ENCODE measurements around the gene MS4A7. TPM values are rescaled to one million over a fixed set of nuclear protein-coding genes. Genes with fewer than 3 reads are reported as not detected.

MS4A7 gene
- polyA plus RNA-seq, 1 of the 3 experiments (the other 2 are of a cell fraction): not detected

DNA sequence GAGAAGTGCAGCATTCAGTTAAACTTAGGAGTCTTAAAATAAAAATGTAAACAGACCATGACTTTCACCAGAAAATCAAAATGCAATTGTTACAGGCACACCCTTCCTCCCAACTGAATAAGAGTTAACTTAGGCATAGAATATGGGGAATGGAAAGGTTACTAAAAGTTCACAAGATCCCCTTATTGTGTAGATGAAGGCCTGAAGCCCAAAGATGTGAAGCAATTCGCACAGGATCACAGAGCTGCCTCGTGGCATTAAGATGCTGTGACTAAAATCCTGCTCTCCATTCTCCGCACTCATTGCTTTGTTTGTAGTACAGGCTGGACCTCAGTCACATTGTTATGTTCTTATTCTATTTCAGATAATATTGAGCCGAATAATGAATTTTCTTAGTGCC is 55.1 kb downstream of the MS4A7 start:
- no peak for DNase-seq
- H2AFZ ChIP-seq (ENCODE audit: low read depth): no peak overlapping the region
- CTCF ChIA-PET: no interaction called here

More for the DNA sequence above, 55.1 kb downstream of the MS4A7 start:
- no peaks in the 10 kb centered on the region for H3K9me2 ChIP-seq
- H3F3A ChIP-seq (replicated peaks; ENCODE audit: insufficient read depth): no peaks in the 10 kb centered on the region
- H3K36me3 ChIP-seq (replicated peaks in 1 of 2; ENCODE audit: control insufficient read depth in 1 of 2, insufficient read depth in 2 of 2, low read length in 1 of 2): no peaks in the 10 kb centered on the region
- no peaks in the 10 kb centered on the region for H3K79me2 ChIP-seq (ENCODE audit: insufficient read depth)
- H3K9me3 ChIP-seq: no peaks in the 10 kb centered on the region
- 3% methylated on average over 4 of the region's 4 CpGs for WGBS (ENCODE audit: low lambda C conversion rate)
- H3K4me3 ChIP-seq (ENCODE audit: low read depth in 2 of 2, low read length in 1 of 2): no peak overlapping the region
- no peak overlapping the region for H3K9ac ChIP-seq
- no peaks in the 10 kb centered on the region for H4K20me1 ChIP-seq (ENCODE audit: insufficient read depth)
- no peak overlapping the region for H3K27ac ChIP-seq (ENCODE audit: low read depth in 2 of 2, low read length in 1 of 2)
- H3K4me1 ChIP-seq (ENCODE audit: control insufficient read depth in 1 of 2, insufficient read depth in 2 of 2, low read depth in 1 of 2, low read length in 1 of 2): no peaks in the 10 kb centered on the region
- H3K4me2 ChIP-seq: no peak overlapping the region
- H3K27me3 ChIP-seq (ENCODE audit: insufficient read depth): peaks cover 6% of the 10 kb centered on the region; the same call in 1 of the 2 replicates
- POLR2A ChIA-PET: no interaction called here
- no peak for TF ChIP-seq EP300 (IDR thresholded peaks at IDR 0.05; ENCODE audit: borderline replicate concordance in 1 of 2, low read depth in 1 of 2, low read length in 1 of 2)
- no peak for TF ChIP-seq TCF12 (IDR thresholded peaks at IDR 0.05)
- TF ChIP-seq MXI1 (IDR thresholded peaks at IDR 0.05; ENCODE audit: low read depth, low read length): no peak
- TF ChIP-seq CHD2 (IDR thresholded peaks at IDR 0.05; ENCODE audit: low read length, partially characterized antibody): no peak
- no peak for TF ChIP-seq NRF1 (IDR thresholded peaks at IDR 0.05; ENCODE audit: low read depth, low read length)
- no peak for TF ChIP-seq POLR2AphosphoS5 (IDR thresholded peaks at IDR 0.05; ENCODE audit: low read depth, low read length)
- no peak for TF ChIP-seq JUND (IDR thresholded peaks at IDR 0.05)
- TF ChIP-seq RCOR1 (IDR thresholded peaks at IDR 0.05; ENCODE audit: low read length): no peak
- TF ChIP-seq, protein P1, sequence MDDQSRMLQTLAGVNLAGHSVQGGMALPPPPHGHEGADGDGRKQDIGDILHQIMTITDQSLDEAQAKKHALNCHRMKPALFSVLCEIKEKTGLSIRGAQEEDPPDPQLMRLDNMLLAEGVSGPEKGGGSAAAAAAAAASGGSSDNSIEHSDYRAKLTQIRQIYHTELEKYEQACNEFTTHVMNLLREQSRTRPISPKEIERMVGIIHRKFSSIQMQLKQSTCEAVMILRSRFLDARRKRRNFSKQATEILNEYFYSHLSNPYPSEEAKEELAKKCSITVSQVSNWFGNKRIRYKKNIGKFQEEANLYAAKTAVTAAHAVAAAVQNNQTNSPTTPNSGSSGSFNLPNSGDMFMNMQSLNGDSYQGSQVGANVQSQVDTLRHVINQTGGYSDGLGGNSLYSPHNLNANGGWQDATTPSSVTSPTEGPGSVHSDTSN (IDR thresholded peaks at IDR 0.05): no peak
- TF ChIP-seq MEF2A (IDR thresholded peaks at IDR 0.05; ENCODE audit: borderline replicate concordance, low read depth): no peak
- no peak for TF ChIP-seq FOXM1 (IDR thresholded peaks at IDR 0.05; ENCODE audit: low read depth)
- no peak for TF ChIP-seq RXRA (IDR thresholded peaks at IDR 0.05; ENCODE audit: borderline replicate concordance, low read depth)
- no peak for TF ChIP-seq RFX5 (IDR thresholded peaks at IDR 0.05; ENCODE audit: low read length)
- TF ChIP-seq, protein P2, sequence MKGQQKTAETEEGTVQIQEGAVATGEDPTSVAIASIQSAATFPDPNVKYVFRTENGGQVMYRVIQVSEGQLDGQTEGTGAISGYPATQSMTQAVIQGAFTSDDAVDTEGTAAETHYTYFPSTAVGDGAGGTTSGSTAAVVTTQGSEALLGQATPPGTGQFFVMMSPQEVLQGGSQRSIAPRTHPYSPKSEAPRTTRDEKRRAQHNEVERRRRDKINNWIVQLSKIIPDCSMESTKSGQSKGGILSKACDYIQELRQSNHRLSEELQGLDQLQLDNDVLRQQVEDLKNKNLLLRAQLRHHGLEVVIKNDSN (IDR thresholded peaks at IDR 0.05; ENCODE audit: borderline replicate concordance, low read depth): no peak
- TF ChIP-seq NFIC (IDR thresholded peaks at IDR 0.05; ENCODE audit: borderline replicate concordance): no peak
- no peak for TF ChIP-seq EZH2phosphoT487 (IDR thresholded peaks at IDR 0.05; ENCODE audit: borderline replicate concordance, low read depth)
- no peak for TF ChIP-seq SMC3 (IDR thresholded peaks at IDR 0.05; ENCODE audit: low read depth, low read length)
- no peak for TF ChIP-seq TAF1 (IDR thresholded peaks at IDR 0.05; ENCODE audit: borderline replicate concordance, low read depth, low read length)
- TF ChIP-seq YY1 (IDR thresholded peaks at IDR 0.05; ENCODE audit: low read depth): no peak

Other genes starting within 250 kb of the MS4A7 start
- gene MS4A6A, start 195.4 kb upstream of the MS4A7 start, polyA plus RNA-seq (2012; rRNA removed): not detected in 2 replicates
- gene MS4A4E, start 135.4 kb upstream of the MS4A7 start, polyA plus RNA-seq (2012; rRNA removed): not detected in 2 replicates
- gene MS4A4A, start 97.9 kb upstream of the MS4A7 start, polyA plus RNA-seq (2012; rRNA removed): not detected in 2 replicates
- not detected in 2 replicates for gene MS4A6E, start 51.3 kb upstream of the MS4A7 start, polyA plus RNA-seq (2012; rRNA removed)
- gene MS4A14, start 17.9 kb downstream of the MS4A7 start, polyA plus RNA-seq (2012; rRNA removed): not detected in 2 replicates
- not detected in 2 replicates for gene MS4A5, start 51.0 kb downstream of the MS4A7 start, polyA plus RNA-seq (2012; rRNA removed)
- not detected in 2 replicates for gene MS4A1, start 77.3 kb downstream of the MS4A7 start, polyA plus RNA-seq (2012; rRNA removed)
- gene MS4A12, start 114.2 kb downstream of the MS4A7 start, polyA plus RNA-seq (2012; rRNA removed): not detected in 2 replicates
- not detected in 2 replicates for gene MS4A13, start 136.9 kb downstream of the MS4A7 start, polyA plus RNA-seq (2012; rRNA removed)